Adrenal gland (tissue), 12 donors: ENCODE data around the gene CACYBP. TPM values are rescaled to one million over a fixed set of nuclear protein-coding genes. Genes with fewer than 3 reads are reported as not detected.
"Not testable (repeated sequence)": the region's sequence is repeated elsewhere in the genome, so short reads cannot be mapped to it uniquely, and the experiment has no call there.

ENCODE experiments used
- DNase-seq, 7 donors: peaks; one replicate each; pipeline ENCODE4 v3.0.0-alpha.2; 2019 to 2020
- H3K27ac ChIP-seq, 5 donors: fragments of 200-600 bp; sonication (generic) in 4 of 5; 1 replicate in 3 of 5; 2 replicates in 2 of 5; pipeline versions ENCODE4 v1.5.1 to v1.8.0; 2016 to 2020; ENCODE audit warnings: mild to moderate bottlenecking in 1 of 5
- H3K27me3 ChIP-seq: fragments of 200-600 bp; 2 replicates; pipeline ENCODE4 v1.8.0; 2021
- H3K36me3 ChIP-seq, 2 donors: fragments of 200-600 bp; replicated peaks in 1 of 2; 1 replicate in 1 of 2; 2 replicates in 1 of 2; pipeline versions ENCODE4 v1.5.1 to v1.8.0; 2018 to 2022
- H3K4me1 ChIP-seq, 2 donors: fragments of 200-600 bp; replicated peaks in 1 of 2; 1 replicate in 1 of 2; 2 replicates in 1 of 2; pipeline versions ENCODE4 v1.5.1 to v1.8.0; 2018 to 2021
- H3K4me3 ChIP-seq, 4 donors: fragments of 200-600 bp; sonication (generic) in 3 of 4; one replicate each; pipeline ENCODE4 v1.5.1; 2016 to 2018
- H3K9me3 ChIP-seq, 3 donors: fragments of 200-600 bp; sonication (generic) in 1 of 3; replicated peaks in 1 of 3; 1 replicate in 2 of 3; 2 replicates in 1 of 3; pipeline versions ENCODE4 v1.5.1 to v1.8.0; 2016 to 2021
- POLR2A ChIP-seq, 2 donors: fragments of 450-650 bp; IDR thresholded peaks; one replicate each; pipeline ENCODE4 v1.6.1; 2017; ENCODE audit warnings: antibody characterized with exemption in 2 of 2, mild to moderate bottlenecking in 2 of 2, moderate library complexity in 1 of 2
- WGBS, 4 donors: extraction: QIAGEN DNeasy Blood & Tissue Kit in 2 of 4; methylation state at CpG; one replicate each; pipeline versions ENCODE4 v1.1.5 to v1.1.7; 2013 to 2017; 5-methylcytosine and 5-hydroxymethylcytosine counted together
- intact Hi-C, 2 donors: fragments of 100-400 bp; cut with DNase I; formaldehyde crosslinking; loops; one replicate each; pipeline versions ENCODE4 v1.14.1 to v1.15.0; 2022 to 2023
- polyA plus RNA-seq, 3 donors: library from polyadenylated mRNA; stranded (reverse); fragments of 200-250 nt in 2 of 3; fragments of 350-450 nt in 1 of 3; fragmentation: Illumina TruSeq in 1 of 3; extraction: RNeasy Lipid Tissue Mini Kit (QIAGEN cat#74804) in 1 of 3; gene quantifications; one replicate each; pipeline ENCODE4 v1.2.3, GENCODE V29; 2013 to 2014
- total RNA-seq, 9 donors: library from RNA; depleted of rRNA in 4 of 9; stranded (reverse); fragments of >200 nt in 4 of 9; fragments of 120-200 nt in 1 of 9; fragmentation: NEBNext Ultra II Directional in 1 of 9; extraction: Animal tissue kit (Norgen Biotek cat#: 25700) in 1 of 9; gene quantifications; one replicate each; pipeline versions ENCODE4 v1.1.0 to v1.2.4, GENCODE V29; 2013 to 2023
- TF ChIP-seq, protein P1 (sequence below), 6 experiments: fragments of 450-650 bp in 4 of 6; fragments of 200-600 bp in 2 of 6; sonication (generic) in 1 of 6; IDR thresholded peaks; 1 replicate in 5 of 6; 2 replicates in 1 of 6; pipeline versions ENCODE4 v1.5.1 to v1.8.0; 2016 to 2021; ENCODE audit warnings: antibody characterized with exemption in 6 of 6, mild to moderate bottlenecking in 2 of 6, moderate library complexity in 1 of 6
- donor health status: healthy with polysubstance abuse.
- donor health status: Bipolar disorder and iron deficiency.
- donor health status: DM: yes; HTN: yes; CAD: no.
- donor health status: DM: no; HTN: no; CAD: no.
- donor health status: DM: no; HTN: no; CAD: no.
- donor health status: DM: yes; HTN: yes; CAD: no.

The CACYBP gene
- total and polyA plus RNA-seq, 12 donors: 18.7 to 244 (median 60.0) TPM

DNA sequence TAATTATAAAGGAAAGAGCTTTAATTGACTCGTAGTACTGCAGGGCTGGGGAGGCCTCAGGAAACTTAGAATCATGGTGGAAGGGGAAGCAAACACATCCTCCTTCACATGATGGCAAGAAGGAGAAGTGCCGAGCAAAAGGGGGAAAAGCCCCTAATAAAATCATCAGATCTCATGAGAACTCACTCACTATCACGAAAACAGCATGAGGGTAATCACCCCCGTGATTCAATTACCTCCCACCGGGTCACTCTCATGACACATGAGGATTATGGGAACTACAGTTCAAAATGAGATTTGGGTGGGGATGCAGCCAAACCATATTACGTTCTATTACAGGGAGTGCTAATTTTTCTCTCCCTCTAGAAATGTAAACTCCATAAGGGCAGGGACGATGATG is 37.7 kb downstream of the CACYBP start:
- Histone ChIP-seq H3K36me3 (no peaks in the 10 kb centered on the region), H3K9me3 (no peaks in the 10 kb centered on the region), H3K27ac (no peak overlapping the region), H3K4me3 (no peak overlapping the region), H3K27me3 (no peaks in the 10 kb centered on the region), H3K4me1 (no peaks in the 10 kb centered on the region)
- intact Hi-C loops: no loop called here
- DNase-seq: no peak
- WGBS, 4 donors: 52 to 64% (median 59%) methylated on average over 7 of the region's 7 CpGs
- no peak for TF ChIP-seq POLR2A (IDR thresholded peaks at IDR 0.05)
- TF ChIP-seq, protein P1, sequence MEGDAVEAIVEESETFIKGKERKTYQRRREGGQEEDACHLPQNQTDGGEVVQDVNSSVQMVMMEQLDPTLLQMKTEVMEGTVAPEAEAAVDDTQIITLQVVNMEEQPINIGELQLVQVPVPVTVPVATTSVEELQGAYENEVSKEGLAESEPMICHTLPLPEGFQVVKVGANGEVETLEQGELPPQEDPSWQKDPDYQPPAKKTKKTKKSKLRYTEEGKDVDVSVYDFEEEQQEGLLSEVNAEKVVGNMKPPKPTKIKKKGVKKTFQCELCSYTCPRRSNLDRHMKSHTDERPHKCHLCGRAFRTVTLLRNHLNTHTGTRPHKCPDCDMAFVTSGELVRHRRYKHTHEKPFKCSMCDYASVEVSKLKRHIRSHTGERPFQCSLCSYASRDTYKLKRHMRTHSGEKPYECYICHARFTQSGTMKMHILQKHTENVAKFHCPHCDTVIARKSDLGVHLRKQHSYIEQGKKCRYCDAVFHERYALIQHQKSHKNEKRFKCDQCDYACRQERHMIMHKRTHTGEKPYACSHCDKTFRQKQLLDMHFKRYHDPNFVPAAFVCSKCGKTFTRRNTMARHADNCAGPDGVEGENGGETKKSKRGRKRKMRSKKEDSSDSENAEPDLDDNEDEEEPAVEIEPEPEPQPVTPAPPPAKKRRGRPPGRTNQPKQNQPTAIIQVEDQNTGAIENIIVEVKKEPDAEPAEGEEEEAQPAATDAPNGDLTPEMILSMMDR (IDR thresholded peaks at IDR 0.05): no peak

DNA sequence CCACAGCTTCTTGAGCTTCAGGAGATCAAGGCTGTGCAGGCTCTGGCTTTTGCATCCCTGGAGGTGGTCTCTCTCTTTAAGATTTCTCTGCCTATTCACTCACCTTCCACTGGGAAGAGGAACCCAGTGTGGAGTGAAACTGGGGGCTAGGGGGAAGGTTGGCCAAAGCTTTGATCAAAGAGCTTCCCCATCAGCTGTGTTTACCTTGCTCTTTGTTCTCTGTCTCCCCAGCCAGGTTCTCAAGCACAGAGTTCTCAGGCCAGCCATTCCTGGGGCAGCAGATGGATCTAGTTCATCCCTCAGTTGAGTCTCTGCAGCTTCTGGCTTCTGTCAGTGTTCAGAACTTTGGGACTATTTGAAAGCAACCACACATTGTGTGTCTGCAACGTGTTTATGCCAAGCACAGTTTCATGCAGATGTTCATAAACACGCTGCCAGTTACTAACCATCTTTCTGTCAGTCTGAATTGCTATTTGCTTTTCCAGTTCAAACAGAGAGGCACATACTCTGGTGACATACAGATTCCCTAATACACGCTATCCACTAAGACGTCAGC is 40.7 kb downstream of the CACYBP start:
- DNase-seq: no peak
- no peak for TF ChIP-seq POLR2A (IDR thresholded peaks at IDR 0.05)
- TF ChIP-seq, protein P1 (IDR thresholded peaks at IDR 0.05): no peak
- no peaks in the 10 kb centered on the region for H3K9me3 ChIP-seq
- H3K36me3 ChIP-seq: no peaks in the 10 kb centered on the region
- no peaks in the 10 kb centered on the region for H3K27me3 ChIP-seq
- WGBS, 4 donors: 65 to 82% (median 75%) methylated on average over 4 of the region's 4 CpGs
- no peaks in the 10 kb centered on the region for H3K4me1 ChIP-seq
- no peak overlapping the region for H3K27ac ChIP-seq
- H3K4me3 ChIP-seq: no peak overlapping the region
- intact Hi-C loops: no loop called here

DNA sequence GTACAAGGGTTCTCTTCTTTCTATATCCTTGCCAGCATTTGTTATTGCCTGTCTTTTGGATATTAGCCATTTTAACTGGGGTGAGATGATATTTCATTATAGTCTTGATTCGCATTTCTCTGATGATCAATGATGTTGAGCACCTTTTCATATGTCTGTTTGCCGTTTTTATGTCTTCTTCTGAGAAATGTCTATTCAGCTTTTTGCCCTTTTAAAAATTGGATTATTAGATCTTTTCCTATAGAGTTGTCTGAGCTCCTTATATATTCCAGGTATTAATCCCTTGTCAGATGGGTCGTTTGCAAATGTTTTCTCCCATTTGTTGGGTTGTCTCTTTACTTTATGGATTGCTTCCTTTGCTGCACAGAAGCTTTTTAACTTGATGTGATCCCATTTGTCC is 42.9 kb downstream of the CACYBP start:
- Histone ChIP-seq H3K9me3 (no peaks in the 10 kb centered on the region), H3K27ac (no peak overlapping the region), H3K27me3 (peaks cover 3% of the 10 kb centered on the region), H3K36me3 (no peaks in the 10 kb centered on the region), H3K4me1 (no peaks in the 10 kb centered on the region), H3K4me3 (no peak overlapping the region)
- no peak for DNase-seq
- intact Hi-C loops: no loop called here
- 54 to 70% (median 61%) methylated on average over 3 of the region's 3 CpGs for WGBS, 4 donors
- TF ChIP-seq, protein P1 (IDR thresholded peaks at IDR 0.05): no peak
- TF ChIP-seq POLR2A (IDR thresholded peaks at IDR 0.05): no peak

DNA sequence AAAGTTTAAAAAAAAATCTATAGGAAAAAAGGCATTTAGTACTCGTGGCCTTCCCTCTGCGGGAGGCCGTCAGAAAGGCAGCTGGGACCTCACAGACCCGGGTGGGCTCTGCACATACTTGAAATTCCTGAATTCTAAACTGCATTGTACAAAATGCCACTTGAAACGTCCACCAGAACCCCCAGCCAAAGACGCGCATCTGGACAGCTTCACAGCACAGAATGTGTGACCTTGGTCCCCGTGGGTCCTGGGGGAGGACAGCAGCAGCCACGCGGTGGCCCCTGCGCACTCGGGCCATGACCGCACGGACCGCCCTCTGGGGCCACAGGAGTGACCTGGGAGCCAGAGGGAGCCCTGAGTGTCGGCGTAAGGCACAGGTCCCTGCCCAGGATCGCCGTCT is 44.1 kb downstream of the CACYBP start:
- Histone ChIP-seq H3K27me3 (peaks cover 5% of the 10 kb centered on the region), H3K36me3 (no peaks in the 10 kb centered on the region), H3K4me3 (no peak overlapping the region), H3K9me3 (no peaks in the 10 kb centered on the region), H3K27ac (no peak overlapping the region), H3K4me1 (no peaks in the 10 kb centered on the region)
- DNase-seq: no peak
- WGBS, 4 donors: 35 to 52% (median 41%) methylated on average over 10 to 19 of the region's 19 CpGs
- no peak for TF ChIP-seq POLR2A (IDR thresholded peaks at IDR 0.05)
- TF ChIP-seq, protein P1 (IDR thresholded peaks at IDR 0.05): no peak
- intact Hi-C loops: no loop called here

DNA sequence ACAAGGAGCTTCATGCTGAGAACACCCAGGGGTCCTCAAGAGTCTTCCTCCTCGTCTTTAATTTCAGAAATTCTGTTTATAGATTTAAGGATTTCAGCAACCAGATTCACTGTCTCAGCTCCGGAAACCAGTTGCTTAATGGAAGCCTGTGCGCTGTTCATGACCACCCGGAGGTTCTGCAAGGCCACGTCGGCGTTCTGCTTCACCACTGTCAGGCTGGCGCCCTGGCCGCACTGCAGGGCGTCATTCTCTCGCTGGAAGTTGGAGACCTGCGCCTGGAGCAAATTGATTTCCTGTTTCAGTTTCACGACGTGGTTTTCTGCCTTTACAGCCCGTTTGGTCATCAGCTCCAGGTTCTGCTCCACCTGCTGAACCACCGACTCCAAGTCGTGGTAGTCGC is 44.8 kb downstream of the CACYBP start:
- H3K36me3 ChIP-seq, DNase-seq, H3K27ac ChIP-seq, H3K4me1 ChIP-seq, H3K4me3 ChIP-seq, H3K9me3 ChIP-seq, H3K27me3 ChIP-seq, intact Hi-C loops: not testable (repeated sequence)
- WGBS, 4 donors: 85 to 90% (median 88%) methylated on average over 18 of the region's 18 CpGs
